ENCODE data around the gene ASTN2.

GRCh38 chr9:116859763-116860162 is 555.1 kb downstream of the ASTN2 start:
- no peak for TF ChIP-seq USF2 (CRISPR knock-in tag; IDR thresholded peaks at IDR 0.05)
- no peak for TF ChIP-seq BMI1 (IDR thresholded peaks at IDR 0.05; ENCODE audit: low read length)
- no peak for TF ChIP-seq KDM4B (IDR thresholded peaks at IDR 0.05; ENCODE audit: borderline replicate concordance in 2 of 2, low read depth in 1 of 2)
- no peak for TF ChIP-seq ZBTB11 (CRISPR knock-in tag; IDR thresholded peaks at IDR 0.05)

Data from K562 (cell line).